Coronary artery (tissue), 2 donors: Measurements from ENCODE around the gene BPIFA3.
"Not testable (repeated sequence)": the region's sequence is repeated elsewhere in the genome, so short reads cannot be mapped to it uniquely, and the experiment has no call there.

ENCODE experiments used
- DNase-seq: peaks from one replicate; pipeline ENCODE4 v3.0.0-alpha.2; 2017; ENCODE audit warnings: low spot score
- H3K27ac ChIP-seq, 2 donors: fragments of 200-600 bp; sonication (generic); one replicate each; pipeline ENCODE4 v1.5.1; 2016 to 2019
- H3K4me3 ChIP-seq: fragments of 200-600 bp; sonication (generic); 2 replicates; pipeline ENCODE4 v1.5.1; 2016; ENCODE audit warnings: mild to moderate bottlenecking, moderate library complexity
- CTCF ChIP-seq: fragments of 200-600 bp; sonication (generic); IDR thresholded peaks from one replicate; pipeline ENCODE4 v1.5.1; 2019; ENCODE audit warnings: antibody characterized with exemption

Gene BPIFA3

GRCh38 chr20:33177866-33178265 is 39.3 kb upstream of the BPIFA3 start:
- Histone ChIP-seq H3K4me3 (no peak overlapping the region), H3K27ac (no peak overlapping the region)
- DNase-seq: no peak
- TF ChIP-seq CTCF: no peak

- no peak for DNase-seq
- no peak overlapping the region for H3K4me3 ChIP-seq
- TF ChIP-seq CTCF: no peak
- no peak overlapping the region for H3K27ac ChIP-seq
These were observed 38.4 kb upstream of the BPIFA3 start for GRCh38 chr20:33178726-33179125.

GRCh38 chr20:33180169-33180568 is 37.0 kb upstream of the BPIFA3 start:
- Histone ChIP-seq H3K27ac (no peak overlapping the region), H3K4me3 (no peak overlapping the region)
- no peak for DNase-seq
- TF ChIP-seq CTCF: no peak

- H3K27ac ChIP-seq: no peak overlapping the region
- DNase-seq: no peak
- TF ChIP-seq CTCF: no peak
- no peak overlapping the region for H3K4me3 ChIP-seq
These were observed 35.6 kb upstream of the BPIFA3 start for GRCh38 chr20:33181482-33182093.

GRCh38 chr20:33183312-33183711 is 33.8 kb upstream of the BPIFA3 start:
- DNase-seq: no peak
- Histone ChIP-seq H3K4me3 (no peak overlapping the region), H3K27ac (no peak overlapping the region)
- no peak for TF ChIP-seq CTCF

GRCh38 chr20:33185031-33185590 is 32.0 kb upstream of the BPIFA3 start:
- H3K27ac ChIP-seq, H3K4me3 ChIP-seq, DNase-seq: not testable (repeated sequence)

GRCh38 chr20:33187491-33187890 is 29.7 kb upstream of the BPIFA3 start:
- Histone ChIP-seq H3K27ac (no peak overlapping the region), H3K4me3 (no peak overlapping the region)
- no peak for DNase-seq
- TF ChIP-seq CTCF: no peak
